CD4-positive, CD25-positive, alpha-beta regulatory T cell (primary cell): Measurements from ENCODE around the gene DGKQ. TPM values are rescaled to one million over a fixed set of nuclear protein-coding genes. Genes with fewer than 3 reads are reported as not detected.
"Not testable (repeated sequence)": the region's sequence is repeated elsewhere in the genome, so short reads cannot be mapped to it uniquely, and the experiment has no call there.

ENCODE experiments used
- ATAC-seq, 2 donors: fragments of 150-1000 bp; cut with Tn5 transposase; one replicate each; pipeline ENCODE4 v1.10.0; 2021; ENCODE audit warnings: low read depth in 2 of 2, moderate number of reproducible peaks in 2 of 2, moderate library complexity in 1 of 2
- DNase-seq, 3 donors: peaks; one replicate each; pipeline versions ENCODE4 v3.0.0 to v3.0.0-alpha.2; 2012 to 2022; ENCODE audit warnings: mixed read lengths in 1 of 3
- H3K27ac ChIP-seq: one replicate; pipeline ENCODE4 v1.7.0; 2013; ENCODE audit warnings: mild to moderate bottlenecking, low read length; ENCODE audit not compliant: insufficient read depth, poor library complexity, severe bottlenecking
- H3K27me3 ChIP-seq: one replicate; pipeline ENCODE4 v1.7.0; 2013; ENCODE audit warnings: low read length; ENCODE audit not compliant: control insufficient read depth, insufficient read depth
- H3K36me3 ChIP-seq: one replicate; pipeline ENCODE4 v1.7.0; 2013; ENCODE audit warnings: mild to moderate bottlenecking, low read length, moderate library complexity; ENCODE audit not compliant: control insufficient read depth, insufficient read depth
- H3K4me1 ChIP-seq: 2 replicates; pipeline ENCODE4 v1.7.0; 2013; ENCODE audit warnings: mild to moderate bottlenecking, low read length; ENCODE audit not compliant: insufficient read depth, control insufficient read depth, poor library complexity, severe bottlenecking
- H3K4me3 ChIP-seq: one replicate; pipeline ENCODE4 v1.7.0; 2013; ENCODE audit warnings: low read depth, mild to moderate bottlenecking, low read length, moderate library complexity
- H3K9me3 ChIP-seq, 2 experiments: 1 replicate in 1 of 2; 2 replicates in 1 of 2; pipeline ENCODE4 v1.7.0; 2013; ENCODE audit warnings: low read length in 2 of 2, mild to moderate bottlenecking in 1 of 2, moderate library complexity in 1 of 2; ENCODE audit not compliant: control insufficient read depth in 2 of 2
- H3K27ac Mint-ChIP-seq, 3 donors: one replicate each; pipeline ENCODE4 v1.8.0; 2020 to 2022; ENCODE audit warnings: mild to moderate bottlenecking in 3 of 3, mixed read lengths in 3 of 3, moderate library complexity in 2 of 3
- H3K27me3 Mint-ChIP-seq: one replicate; pipeline ENCODE4 v1.8.0; 2022; ENCODE audit warnings: mild to moderate bottlenecking, mixed read lengths
- H3K36me3 Mint-ChIP-seq: one replicate; pipeline ENCODE4 v1.8.0; 2020; ENCODE audit warnings: mixed read lengths
- H3K4me1 Mint-ChIP-seq, 4 donors: one replicate each; pipeline ENCODE4 v1.8.0; 2020 to 2022; ENCODE audit warnings: mixed read lengths in 4 of 4, mild to moderate bottlenecking in 1 of 4
- H3K4me3 Mint-ChIP-seq, 4 donors: one replicate each; pipeline ENCODE4 v1.8.0; 2020 to 2022; ENCODE audit warnings: mild to moderate bottlenecking in 4 of 4, mixed read lengths in 4 of 4, moderate library complexity in 3 of 4
- H3K9me3 Mint-ChIP-seq, 7 donors: one replicate each; pipeline ENCODE4 v1.8.0; 2020 to 2022; ENCODE audit warnings: mixed read lengths in 7 of 7, mild to moderate bottlenecking in 3 of 7, moderate library complexity in 2 of 7
- polyA plus RNA-seq, 4 donors: library from polyadenylated mRNA; unstranded; fragments of 300-500 nt; fragmentation: Illumina TruSeq; gene quantifications; one replicate each; pipeline ENCODE4 v1.2.3, GENCODE V29; 2021
- total RNA-seq: library from RNA; stranded (reverse); gene quantifications from one replicate; pipeline ENCODE4 v1.2.3, GENCODE V29; 2022

DGKQ gene
- total and polyA plus RNA-seq, 5 donors from 2014 or later = 2.4 to 22.5 (median 3.6) TPM

DNA sequence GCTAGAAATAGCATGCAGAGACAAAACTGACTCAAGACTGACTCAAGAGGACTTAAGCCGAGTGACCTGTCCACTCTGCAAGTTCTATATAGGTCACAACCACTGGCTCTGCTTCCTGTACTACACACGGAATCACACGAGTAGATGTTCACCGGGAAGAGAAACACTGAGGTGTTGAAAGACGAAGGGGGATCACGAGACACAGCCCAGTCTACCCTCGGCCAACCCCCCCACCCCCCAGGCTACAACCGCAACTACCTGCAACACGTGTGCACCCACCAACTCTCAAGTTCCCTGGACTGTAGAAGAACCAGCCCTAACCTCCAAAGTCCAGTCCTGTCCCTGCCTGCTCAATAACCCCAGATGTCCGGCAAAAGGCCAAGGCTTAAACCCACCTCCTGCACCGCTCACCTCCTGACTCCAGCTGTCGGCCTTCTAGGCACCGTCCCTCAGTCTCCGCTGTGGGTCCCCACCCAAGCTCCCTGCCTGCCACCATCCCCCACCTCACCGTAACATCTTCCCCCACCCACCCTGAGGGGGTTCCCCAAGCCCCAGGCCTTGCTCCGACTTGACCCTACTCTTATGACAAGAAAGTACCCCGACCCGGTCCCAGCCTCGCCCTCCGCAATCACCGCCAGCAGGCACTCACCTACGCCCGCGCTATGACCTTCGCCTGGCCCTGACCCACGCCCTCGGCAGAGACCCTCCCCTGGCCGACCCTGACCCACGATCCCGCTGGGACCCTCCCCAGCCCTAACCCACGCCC is 42.0 kb downstream of the DGKQ start:
- no peaks in the 10 kb centered on the region for H3K36me3 ChIP-seq
- no peaks in the 10 kb centered on the region for H3K27me3 Mint-ChIP-seq
- no peaks in the 10 kb centered on the region for H3K27me3 ChIP-seq
- ATAC-seq (no peak), DNase-seq (peak in 1 of 3 donors; percentile 15)
- H3K9me3 ChIP-seq = no peaks in the 10 kb centered on the region
- peaks cover 3% of the 10 kb centered on the region for H3K36me3 Mint-ChIP-seq
- peaks cover 7 to 70% (median 42%) of the 10 kb centered on the region in 4 donors for H3K4me1 Mint-ChIP-seq
- H3K9me3 Mint-ChIP-seq = no peaks in the 10 kb centered on the region
- peak overlapping the region; percentile 91 for H3K27ac ChIP-seq
- peak overlapping the region; percentile 96 to 97 (median 96) for H3K27ac Mint-ChIP-seq
- H3K4me1 ChIP-seq = peaks cover 37% of the 10 kb centered on the region
- peak overlapping the region; percentile 87 for H3K4me3 ChIP-seq
- H3K4me3 Mint-ChIP-seq = peak overlapping the region; percentile 96 to 99 (median 96)

DNA sequence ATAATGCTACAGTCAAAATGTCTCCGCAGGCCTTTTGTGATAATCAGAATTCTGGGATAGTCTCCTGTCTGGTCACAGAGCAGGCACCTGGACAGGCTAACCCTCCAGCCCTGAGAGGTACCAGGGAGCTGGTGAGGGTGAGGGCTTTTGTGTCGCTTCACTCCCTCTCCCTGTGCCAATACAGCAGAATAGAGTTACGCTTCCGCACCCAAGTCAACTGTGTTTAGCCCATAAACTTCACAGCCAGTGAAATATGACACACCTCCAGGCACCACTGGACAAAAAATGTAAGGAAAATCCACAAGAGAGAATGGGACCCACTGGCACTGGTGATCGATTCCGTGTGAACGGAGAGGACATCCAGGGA is 42.6 kb downstream of the DGKQ start:
- DNase-seq = no peak
- H3K27me3 ChIP-seq = no peaks in the 10 kb centered on the region
- H3K4me3 ChIP-seq = peak overlapping the region; percentile 87
- H3K36me3 ChIP-seq = peaks cover 5% of the 10 kb centered on the region
- peaks cover 7 to 71% (median 44%) of the 10 kb centered on the region in 4 donors for H3K4me1 Mint-ChIP-seq
- H3K4me3 Mint-ChIP-seq = peak overlapping the region; percentile 96 to 99 (median 96)
- H3K36me3 Mint-ChIP-seq = peaks cover 4% of the 10 kb centered on the region
- H3K9me3 Mint-ChIP-seq = no peaks in the 10 kb centered on the region
- ATAC-seq = no peak
- peak overlapping the region; percentile 91 for H3K27ac ChIP-seq
- H3K27ac Mint-ChIP-seq = peak overlapping the region; percentile 70 to 97 (median 96)
- H3K9me3 ChIP-seq = no peaks in the 10 kb centered on the region
- peaks cover 42% of the 10 kb centered on the region for H3K4me1 ChIP-seq
- H3K27me3 Mint-ChIP-seq = no peaks in the 10 kb centered on the region

GRCh38 chr4:930028-930551 is 43.3 kb downstream of the DGKQ start:
- peak overlapping the region; percentile 96 to 99 (median 96) for H3K4me3 Mint-ChIP-seq
- ATAC-seq (no peak), DNase-seq (peak in 1 of 3 donors; percentile 42)
- H3K27me3 Mint-ChIP-seq = no peaks in the 10 kb centered on the region
- Histone ChIP-seq H3K27ac (peak overlapping the region; percentile 91), H3K9me3 (no peaks in the 10 kb centered on the region), H3K36me3 (peaks cover 5% of the 10 kb centered on the region), H3K4me3 (peak overlapping the region; percentile 87), H3K27me3 (no peaks in the 10 kb centered on the region), H3K4me1 (peaks cover 49% of the 10 kb centered on the region)
- H3K27ac Mint-ChIP-seq = peak overlapping the region; percentile 70 to 97 (median 96)
- no peaks in the 10 kb centered on the region for H3K9me3 Mint-ChIP-seq
- peaks cover 11 to 74% (median 44%) of the 10 kb centered on the region in 4 donors for H3K4me1 Mint-ChIP-seq
- peaks cover 4% of the 10 kb centered on the region for H3K36me3 Mint-ChIP-seq

DNA sequence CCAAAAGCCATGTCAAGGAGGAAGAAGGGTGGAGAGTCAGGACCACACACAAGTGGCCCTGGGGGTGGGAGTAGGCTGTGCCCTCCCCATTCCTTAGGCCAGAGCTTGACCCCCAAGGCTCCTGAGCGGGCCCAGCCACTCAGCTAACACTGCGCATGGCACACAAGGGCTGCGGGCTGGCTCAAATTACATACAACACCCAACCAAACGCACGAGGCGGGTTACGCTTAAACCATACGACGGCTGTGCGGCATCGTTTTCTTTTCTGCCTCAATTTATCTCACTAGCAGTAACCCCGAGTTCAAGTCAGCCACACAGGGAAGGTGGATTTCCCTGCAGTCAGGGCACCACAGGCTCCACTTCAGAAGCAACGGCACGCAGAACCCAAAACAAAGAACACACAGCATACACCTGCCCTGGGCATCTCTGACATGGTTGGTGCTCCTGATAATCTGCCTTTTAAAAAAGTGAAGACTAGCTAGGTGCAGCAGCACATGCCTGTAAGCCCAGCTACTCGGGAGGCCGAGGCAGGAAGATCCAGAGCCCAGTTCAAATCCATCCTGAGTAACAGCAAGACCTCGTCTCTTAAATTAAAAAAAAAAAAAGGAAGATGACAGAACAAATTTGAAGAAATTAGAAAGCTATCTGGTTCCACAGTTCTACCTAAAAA is 44.1 kb downstream of the DGKQ start:
- peaks cover 4% of the 10 kb centered on the region for H3K36me3 Mint-ChIP-seq
- Histone ChIP-seq H3K9me3 (no peaks in the 10 kb centered on the region), H3K36me3 (peaks cover 5% of the 10 kb centered on the region), H3K27me3 (no peaks in the 10 kb centered on the region), H3K27ac (peak overlapping the region; percentile 91), H3K4me1 (peaks cover 56% of the 10 kb centered on the region), H3K4me3 (peak overlapping the region; percentile 87)
- H3K27ac Mint-ChIP-seq = no peak overlapping the region
- no peaks in the 10 kb centered on the region for H3K27me3 Mint-ChIP-seq
- H3K4me3 Mint-ChIP-seq = peak overlapping the region in 3 of 4 donors; percentile 15 to 48 (median 46)
- no peak for ATAC-seq
- peaks cover 19 to 78% (median 46%) of the 10 kb centered on the region in 4 donors for H3K4me1 Mint-ChIP-seq
- H3K9me3 Mint-ChIP-seq = no peaks in the 10 kb centered on the region
- no peak for DNase-seq

GRCh38 chr4:927566-927965 is 45.8 kb downstream of the DGKQ start:
- H3K9me3 Mint-ChIP-seq, H3K36me3 Mint-ChIP-seq, H3K27me3 Mint-ChIP-seq, H3K36me3 ChIP-seq, H3K4me3 Mint-ChIP-seq, H3K9me3 ChIP-seq, DNase-seq, H3K4me3 ChIP-seq, H3K27ac Mint-ChIP-seq, ATAC-seq, H3K27ac ChIP-seq, H3K27me3 ChIP-seq: not testable (repeated sequence)
- H3K4me1 ChIP-seq = peaks cover 60% of the 10 kb centered on the region
- peaks cover 27 to 82% (median 50%) of the 10 kb centered on the region in 4 donors for H3K4me1 Mint-ChIP-seq

GRCh38 chr4:926538-926937 is 46.8 kb downstream of the DGKQ start:
- Mint-ChIP-seq H3K36me3 (peaks cover 14% of the 10 kb centered on the region), H3K4me1 (peaks cover 35 to 82% (median 55%) of the 10 kb centered on the region in 4 donors), H3K9me3 (no peaks in the 10 kb centered on the region), H3K27ac (peak overlapping the region in 1 of 3 donors; percentile 80), H3K4me3 (peak overlapping the region in 2 of 4 donors; percentile 48 to 54), H3K27me3 (no peaks in the 10 kb centered on the region)
- Histone ChIP-seq H3K27me3 (no peaks in the 10 kb centered on the region), H3K4me1 (peaks cover 66% of the 10 kb centered on the region), H3K36me3 (peaks cover 5% of the 10 kb centered on the region), H3K4me3 (no peak overlapping the region), H3K9me3 (no peaks in the 10 kb centered on the region), H3K27ac (no peak overlapping the region)
- no peak for DNase-seq
- ATAC-seq = no peak

DNA sequence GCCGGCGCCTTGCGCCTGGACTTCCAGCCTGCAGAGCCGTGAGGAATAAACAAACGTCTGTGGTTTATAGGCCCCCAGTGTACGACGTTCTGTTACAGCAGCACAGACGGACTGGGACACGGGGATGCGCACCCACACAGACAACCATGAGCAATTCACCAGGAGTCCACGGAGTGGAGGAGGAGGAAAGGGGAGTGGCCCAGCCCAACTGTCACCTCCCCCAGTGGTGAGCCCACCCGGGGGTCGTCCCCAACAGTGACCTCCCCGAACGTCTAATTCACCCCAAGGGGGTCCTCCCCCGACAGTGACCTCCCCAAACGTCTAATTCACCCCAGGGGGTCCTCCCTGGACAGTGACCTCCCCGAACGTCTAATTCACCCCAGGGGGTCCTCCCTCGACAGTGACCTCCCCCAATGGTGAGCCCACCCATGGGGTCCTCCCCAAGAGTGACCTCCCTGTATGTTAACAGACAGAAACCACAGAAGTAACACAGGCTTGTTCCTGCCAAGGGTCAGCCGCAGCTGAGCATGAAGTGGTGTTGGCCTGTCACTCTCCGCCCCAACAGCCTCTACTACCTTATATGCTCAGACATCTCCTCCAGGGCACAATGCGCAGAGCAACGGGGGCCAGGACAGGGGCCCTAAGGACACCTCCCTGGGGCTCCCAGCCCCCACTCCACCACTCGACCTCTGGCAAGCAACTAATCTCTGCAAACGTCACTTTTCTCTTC is 47.4 kb downstream of the DGKQ start:
- Histone ChIP-seq H3K27me3 (no peaks in the 10 kb centered on the region), H3K9me3 (no peaks in the 10 kb centered on the region), H3K27ac (no peak overlapping the region), H3K36me3 (peaks cover 5% of the 10 kb centered on the region), H3K4me1 (peaks cover 62% of the 10 kb centered on the region), H3K4me3 (no peak overlapping the region)
- peak overlapping the region in 2 of 3 donors; percentile 6 to 80 for H3K27ac Mint-ChIP-seq
- peak overlapping the region in 2 of 4 donors; percentile 48 to 54 for H3K4me3 Mint-ChIP-seq
- H3K4me1 Mint-ChIP-seq = peaks cover 40 to 81% (median 54%) of the 10 kb centered on the region in 4 donors
- peaks cover 18% of the 10 kb centered on the region for H3K36me3 Mint-ChIP-seq
- H3K9me3 Mint-ChIP-seq = no peaks in the 10 kb centered on the region
- ATAC-seq (no peak), DNase-seq (no peak)
- H3K27me3 Mint-ChIP-seq = no peaks in the 10 kb centered on the region
